Measurements from ENCODE around the gene TTLL5.
"Not testable (repeated sequence)": the region's sequence is repeated elsewhere in the genome, so short reads cannot be mapped to it uniquely, and the experiment has no call there.

The TTLL5 gene

DNA sequence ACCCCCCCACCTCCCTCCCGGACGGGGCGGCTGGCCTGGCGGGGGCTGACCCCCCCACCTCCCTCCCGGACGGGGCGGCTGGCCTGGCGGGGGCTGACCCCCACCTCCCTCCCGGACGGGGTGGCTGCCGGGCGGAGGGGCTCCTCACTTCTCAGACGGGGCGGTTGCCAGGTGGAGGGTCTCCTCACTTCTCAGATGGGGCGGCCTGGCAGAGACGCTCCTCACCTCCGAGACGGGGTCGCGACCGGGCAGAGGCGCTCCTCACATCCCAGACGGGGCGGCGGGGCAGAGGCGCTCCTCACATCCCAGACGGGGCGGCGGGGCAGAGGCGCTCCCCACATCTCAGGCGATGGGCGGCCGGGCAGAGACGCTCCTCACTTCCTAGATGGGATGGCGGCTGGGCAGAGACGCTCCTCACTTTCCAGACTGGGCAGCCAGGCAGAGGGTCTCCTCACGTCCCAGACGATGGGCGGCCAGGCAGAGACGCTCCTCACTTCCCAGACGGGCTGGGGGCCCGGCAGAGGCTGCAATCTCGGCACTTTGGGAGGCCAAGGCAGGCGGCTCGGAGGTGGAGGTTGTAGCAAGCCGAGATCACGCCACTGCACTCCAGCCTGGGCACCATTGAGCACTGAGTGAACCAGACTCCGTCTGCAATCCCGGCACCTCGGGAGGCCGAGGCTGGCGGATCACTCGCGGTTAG lies 264.2 kb downstream of the TTLL5 start:
- ATAC-seq = not testable (repeated sequence)

DNA sequence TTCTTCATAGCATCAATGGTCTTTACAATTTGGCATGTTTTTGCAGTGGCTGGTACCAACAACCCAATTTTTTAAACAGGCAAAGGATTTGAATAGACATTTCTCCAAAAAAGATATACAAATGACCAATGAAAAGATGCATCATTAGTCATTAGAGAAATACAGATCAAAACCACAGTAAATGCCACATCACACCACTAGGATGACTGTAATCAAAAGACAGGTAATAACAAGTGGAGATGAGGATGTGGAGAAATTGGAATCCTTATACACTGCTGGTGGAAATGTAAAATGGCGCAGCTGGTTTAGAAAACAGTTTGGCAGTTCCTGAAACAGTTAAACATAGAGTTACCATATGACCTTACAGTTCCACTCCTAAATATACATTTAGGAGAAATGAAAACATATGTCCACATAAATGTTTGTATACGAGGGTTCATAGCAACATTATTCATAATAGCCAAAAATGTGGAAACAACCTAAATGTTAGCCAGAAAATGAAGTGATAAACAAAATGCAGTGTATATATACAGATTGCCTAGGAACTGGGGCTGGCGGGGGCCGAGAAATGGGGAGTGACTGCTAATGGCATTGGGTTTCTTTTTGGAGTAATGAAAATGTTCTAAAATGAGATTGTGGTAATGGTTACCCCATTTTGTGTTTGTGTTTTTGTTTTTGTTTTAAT lies 265.5 kb downstream of the TTLL5 start:
- TF ChIP-seq, protein P1, sequence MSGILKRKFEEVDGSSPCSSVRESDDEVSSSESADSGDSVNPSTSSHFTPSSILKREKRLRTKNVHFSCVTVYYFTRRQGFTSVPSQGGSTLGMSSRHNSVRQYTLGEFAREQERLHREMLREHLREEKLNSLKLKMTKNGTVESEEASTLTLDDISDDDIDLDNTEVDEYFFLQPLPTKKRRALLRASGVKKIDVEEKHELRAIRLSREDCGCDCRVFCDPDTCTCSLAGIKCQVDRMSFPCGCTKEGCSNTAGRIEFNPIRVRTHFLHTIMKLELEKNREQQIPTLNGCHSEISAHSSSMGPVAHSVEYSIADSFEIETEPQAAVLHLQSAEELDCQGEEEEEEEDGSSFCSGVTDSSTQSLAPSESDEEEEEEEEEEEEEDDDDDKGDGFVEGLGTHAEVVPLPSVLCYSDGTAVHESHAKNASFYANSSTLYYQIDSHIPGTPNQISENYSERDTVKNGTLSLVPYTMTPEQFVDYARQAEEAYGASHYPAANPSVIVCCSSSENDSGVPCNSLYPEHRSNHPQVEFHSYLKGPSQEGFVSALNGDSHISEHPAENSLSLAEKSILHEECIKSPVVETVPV (CRISPR knock-in tag; IDR thresholded peaks at IDR 0.05) = no peak
- no peak for TF ChIP-seq CSDC2 (CRISPR knock-in tag; IDR thresholded peaks at IDR 0.05)
- no peak for TF ChIP-seq SNAI2 (CRISPR knock-in tag; IDR thresholded peaks at IDR 0.05)
- TF ChIP-seq PPARA (CRISPR knock-in tag; IDR thresholded peaks at IDR 0.05; ENCODE audit: borderline replicate concordance) = no peak
- no peak for TF ChIP-seq ZNF565 (CRISPR knock-in tag; conservative IDR thresholded peaks at IDR 0.05; ENCODE audit: low read depth)
- no peak for TF ChIP-seq ESRRG (CRISPR knock-in tag; IDR thresholded peaks at IDR 0.05)
- no peak for TF ChIP-seq RARB (CRISPR knock-in tag; IDR thresholded peaks at IDR 0.05)
- no peak for TF ChIP-seq TOX (CRISPR knock-in tag; IDR thresholded peaks at IDR 0.05; ENCODE audit: borderline replicate concordance)
- TF ChIP-seq, protein P2, sequence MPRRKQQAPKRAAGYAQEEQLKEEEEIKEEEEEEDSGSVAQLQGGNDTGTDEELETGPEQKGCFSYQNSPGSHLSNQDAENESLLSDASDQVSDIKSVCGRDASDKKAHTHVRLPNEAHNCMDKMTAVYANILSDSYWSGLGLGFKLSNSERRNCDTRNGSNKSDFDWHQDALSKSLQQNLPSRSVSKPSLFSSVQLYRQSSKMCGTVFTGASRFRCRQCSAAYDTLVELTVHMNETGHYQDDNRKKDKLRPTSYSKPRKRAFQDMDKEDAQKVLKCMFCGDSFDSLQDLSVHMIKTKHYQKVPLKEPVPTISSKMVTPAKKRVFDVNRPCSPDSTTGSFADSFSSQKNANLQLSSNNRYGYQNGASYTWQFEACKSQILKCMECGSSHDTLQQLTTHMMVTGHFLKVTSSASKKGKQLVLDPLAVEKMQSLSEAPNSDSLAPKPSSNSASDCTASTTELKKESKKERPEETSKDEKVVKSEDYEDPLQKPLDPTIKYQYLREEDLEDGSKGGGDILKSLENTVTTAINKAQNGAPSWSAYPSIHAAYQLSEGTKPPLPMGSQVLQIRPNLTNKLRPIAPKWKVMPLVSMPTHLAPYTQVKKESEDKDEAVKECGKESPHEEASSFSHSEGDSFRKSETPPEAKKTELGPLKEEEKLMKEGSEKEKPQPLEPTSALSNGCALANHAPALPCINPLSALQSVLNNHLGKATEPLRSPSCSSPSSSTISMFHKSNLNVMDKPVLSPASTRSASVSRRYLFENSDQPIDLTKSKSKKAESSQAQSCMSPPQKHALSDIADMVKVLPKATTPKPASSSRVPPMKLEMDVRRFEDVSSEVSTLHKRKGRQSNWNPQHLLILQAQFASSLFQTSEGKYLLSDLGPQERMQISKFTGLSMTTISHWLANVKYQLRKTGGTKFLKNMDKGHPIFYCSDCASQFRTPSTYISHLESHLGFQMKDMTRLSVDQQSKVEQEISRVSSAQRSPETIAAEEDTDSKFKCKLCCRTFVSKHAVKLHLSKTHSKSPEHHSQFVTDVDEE (CRISPR knock-in tag; IDR thresholded peaks at IDR 0.05) = no peak
- no peak for TF ChIP-seq BACH2 (CRISPR knock-in tag; IDR thresholded peaks at IDR 0.05; ENCODE audit: borderline replicate concordance)
- TF ChIP-seq, protein P3, sequence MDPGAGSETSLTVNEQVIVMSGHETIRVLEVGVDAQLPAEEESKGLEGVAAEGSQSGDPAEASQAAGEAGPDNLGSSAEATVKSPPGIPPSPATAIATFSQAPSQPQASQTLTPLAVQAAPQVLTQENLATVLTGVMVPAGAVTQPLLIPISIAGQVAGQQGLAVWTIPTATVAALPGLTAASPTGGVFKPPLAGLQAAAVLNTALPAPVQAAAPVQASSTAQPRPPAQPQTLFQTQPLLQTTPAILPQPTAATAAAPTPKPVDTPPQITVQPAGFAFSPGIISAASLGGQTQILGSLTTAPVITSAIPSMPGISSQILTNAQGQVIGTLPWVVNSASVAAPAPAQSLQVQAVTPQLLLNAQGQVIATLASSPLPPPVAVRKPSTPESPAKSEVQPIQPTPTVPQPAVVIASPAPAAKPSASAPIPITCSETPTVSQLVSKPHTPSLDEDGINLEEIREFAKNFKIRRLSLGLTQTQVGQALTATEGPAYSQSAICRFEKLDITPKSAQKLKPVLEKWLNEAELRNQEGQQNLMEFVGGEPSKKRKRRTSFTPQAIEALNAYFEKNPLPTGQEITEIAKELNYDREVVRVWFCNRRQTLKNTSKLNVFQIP (CRISPR knock-in tag; IDR thresholded peaks at IDR 0.05; ENCODE audit: borderline replicate concordance, low read depth) = no peak
- TF ChIP-seq ZFP3 (CRISPR knock-in tag; IDR thresholded peaks at IDR 0.05) = no peak
- no peak for TF ChIP-seq ARNTL (CRISPR knock-in tag; IDR thresholded peaks at IDR 0.05; ENCODE audit: borderline replicate concordance, low read depth)
- TF ChIP-seq, protein P4, sequence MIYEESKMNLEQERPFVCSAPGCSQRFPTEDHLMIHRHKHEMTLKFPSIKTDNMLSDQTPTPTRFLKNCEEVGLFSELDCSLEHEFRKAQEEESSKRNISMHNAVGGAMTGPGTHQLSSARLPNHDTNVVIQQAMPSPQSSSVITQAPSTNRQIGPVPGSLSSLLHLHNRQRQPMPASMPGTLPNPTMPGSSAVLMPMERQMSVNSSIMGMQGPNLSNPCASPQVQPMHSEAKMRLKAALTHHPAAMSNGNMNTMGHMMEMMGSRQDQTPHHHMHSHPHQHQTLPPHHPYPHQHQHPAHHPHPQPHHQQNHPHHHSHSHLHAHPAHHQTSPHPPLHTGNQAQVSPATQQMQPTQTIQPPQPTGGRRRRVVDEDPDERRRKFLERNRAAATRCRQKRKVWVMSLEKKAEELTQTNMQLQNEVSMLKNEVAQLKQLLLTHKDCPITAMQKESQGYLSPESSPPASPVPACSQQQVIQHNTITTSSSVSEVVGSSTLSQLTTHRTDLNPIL (CRISPR knock-in tag; IDR thresholded peaks at IDR 0.05; ENCODE audit: low read depth) = no peak
- no peak for TF ChIP-seq GLIS3 (CRISPR knock-in tag; IDR thresholded peaks at IDR 0.05)
- ATAC-seq = no peak

DNA sequence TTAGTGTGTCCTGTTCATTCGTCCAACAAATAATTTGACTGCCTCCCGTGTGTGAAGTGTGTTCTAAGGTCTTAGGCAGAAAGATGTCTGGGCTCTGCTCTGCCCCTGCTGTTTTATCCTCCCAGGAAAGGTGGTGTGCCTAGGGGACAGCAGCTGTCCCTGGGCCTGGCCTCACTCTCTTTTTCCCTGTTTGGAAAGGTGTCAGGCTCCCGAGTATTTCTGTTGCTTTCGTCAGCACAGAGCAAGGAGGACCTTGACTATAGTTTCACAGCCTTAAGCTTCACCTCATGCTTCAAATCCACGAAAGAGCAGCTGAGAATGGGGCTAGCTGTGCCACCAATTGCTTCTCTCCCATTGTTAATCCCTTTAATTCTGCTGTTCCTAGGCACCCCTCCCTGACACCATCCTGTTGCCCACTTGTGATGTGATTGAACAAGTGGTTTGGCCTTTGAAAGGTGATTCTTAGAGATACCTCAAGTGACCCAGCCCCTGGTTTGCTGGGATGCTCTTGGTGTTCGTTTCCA lies 266.6 kb downstream of the TTLL5 start:
- no peak for ATAC-seq
- no peak for TF ChIP-seq ZNF8 (CRISPR knock-in tag; IDR thresholded peaks at IDR 0.05)
- TF ChIP-seq, protein P3 (CRISPR knock-in tag; IDR thresholded peaks at IDR 0.05; ENCODE audit: borderline replicate concordance, low read depth) = no peak
- no peak for TF ChIP-seq CSDC2 (CRISPR knock-in tag; IDR thresholded peaks at IDR 0.05)
- no peak for TF ChIP-seq TOX (CRISPR knock-in tag; IDR thresholded peaks at IDR 0.05; ENCODE audit: borderline replicate concordance)
- no peak for TF ChIP-seq TCF4 (CRISPR knock-in tag; IDR thresholded peaks at IDR 0.05; ENCODE audit: borderline replicate concordance)
- TF ChIP-seq OSR1 (CRISPR knock-in tag; IDR thresholded peaks at IDR 0.05) = no peak

Data from SK-N-SH treated with all-trans-retinoic acid at 6 μM for 48 hours (cell line).